Coronary artery (tissue), 2 donors: ENCODE measurements around the gene RERG.
"Not testable (repeated sequence)": the region's sequence is repeated elsewhere in the genome, so short reads cannot be mapped to it uniquely, and the experiment has no call there.

ENCODE experiments used
- DNase-seq: peaks from one replicate; pipeline ENCODE4 v3.0.0-alpha.2; 2017; ENCODE audit warnings: low spot score
- H3K27ac ChIP-seq, 2 donors: fragments of 200-600 bp; sonication (generic); one replicate each; pipeline ENCODE4 v1.5.1; 2016 to 2019
- H3K4me3 ChIP-seq: fragments of 200-600 bp; sonication (generic); 2 replicates; pipeline ENCODE4 v1.5.1; 2016; ENCODE audit warnings: mild to moderate bottlenecking, moderate library complexity
- TF ChIP-seq, protein P1 (sequence below): fragments of 200-600 bp; sonication (generic); IDR thresholded peaks from one replicate; pipeline ENCODE4 v1.5.1; 2019; ENCODE audit warnings: antibody characterized with exemption

The RERG gene

GRCh38 chr12:15115434-15115833 lies 105.8 kb downstream of the RERG start:
- H3K27ac ChIP-seq = no peak overlapping the region
- TF ChIP-seq, protein P1, sequence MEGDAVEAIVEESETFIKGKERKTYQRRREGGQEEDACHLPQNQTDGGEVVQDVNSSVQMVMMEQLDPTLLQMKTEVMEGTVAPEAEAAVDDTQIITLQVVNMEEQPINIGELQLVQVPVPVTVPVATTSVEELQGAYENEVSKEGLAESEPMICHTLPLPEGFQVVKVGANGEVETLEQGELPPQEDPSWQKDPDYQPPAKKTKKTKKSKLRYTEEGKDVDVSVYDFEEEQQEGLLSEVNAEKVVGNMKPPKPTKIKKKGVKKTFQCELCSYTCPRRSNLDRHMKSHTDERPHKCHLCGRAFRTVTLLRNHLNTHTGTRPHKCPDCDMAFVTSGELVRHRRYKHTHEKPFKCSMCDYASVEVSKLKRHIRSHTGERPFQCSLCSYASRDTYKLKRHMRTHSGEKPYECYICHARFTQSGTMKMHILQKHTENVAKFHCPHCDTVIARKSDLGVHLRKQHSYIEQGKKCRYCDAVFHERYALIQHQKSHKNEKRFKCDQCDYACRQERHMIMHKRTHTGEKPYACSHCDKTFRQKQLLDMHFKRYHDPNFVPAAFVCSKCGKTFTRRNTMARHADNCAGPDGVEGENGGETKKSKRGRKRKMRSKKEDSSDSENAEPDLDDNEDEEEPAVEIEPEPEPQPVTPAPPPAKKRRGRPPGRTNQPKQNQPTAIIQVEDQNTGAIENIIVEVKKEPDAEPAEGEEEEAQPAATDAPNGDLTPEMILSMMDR = no peak
- no peak overlapping the region for H3K4me3 ChIP-seq
- no peak for DNase-seq

DNA sequence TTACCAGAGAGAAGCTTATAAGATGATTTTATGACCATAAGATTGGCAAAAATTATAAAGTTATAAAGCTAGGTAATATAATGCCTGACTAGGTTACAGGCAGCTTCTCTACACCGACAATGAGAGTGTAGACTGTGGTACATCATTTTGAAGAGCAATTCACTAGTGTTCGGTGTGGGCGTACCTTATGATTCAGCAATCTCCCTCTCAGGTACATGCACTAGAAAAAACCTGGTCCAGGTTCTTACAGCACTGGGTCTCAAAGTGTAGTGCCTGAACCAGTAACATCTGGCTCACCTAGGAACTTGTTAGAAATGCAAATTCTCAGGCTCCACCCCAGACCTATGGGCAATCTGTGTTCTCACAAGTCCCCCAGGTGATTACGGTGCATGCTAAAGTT lies 106.7 kb downstream of the RERG start:
- no peak overlapping the region for H3K4me3 ChIP-seq
- H3K27ac ChIP-seq = no peak overlapping the region
- DNase-seq = no peak
- TF ChIP-seq, protein P1 = no peak

DNA sequence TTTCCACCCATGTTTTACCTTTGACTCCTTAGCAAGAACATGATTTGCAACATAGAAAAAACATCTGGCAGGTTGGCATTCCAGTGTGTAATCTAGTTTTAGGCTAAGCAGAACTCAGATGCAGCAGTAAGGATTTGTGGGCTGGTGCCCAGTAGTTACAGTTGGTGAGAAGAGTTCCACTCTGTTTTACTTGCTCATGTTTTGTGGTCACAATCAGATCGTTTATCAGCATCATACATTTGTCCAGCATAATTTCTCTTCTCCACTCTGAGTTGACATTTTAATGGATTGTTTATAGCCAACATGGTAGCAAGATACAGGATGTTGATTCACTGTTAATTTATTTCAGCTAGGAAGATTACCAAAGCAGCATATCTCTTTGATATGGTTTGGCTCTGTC lies 128.4 kb downstream of the RERG start:
- Histone ChIP-seq H3K4me3 (no peak overlapping the region), H3K27ac (no peak overlapping the region)
- no peak for DNase-seq
- TF ChIP-seq, protein P1 = no peak

DNA sequence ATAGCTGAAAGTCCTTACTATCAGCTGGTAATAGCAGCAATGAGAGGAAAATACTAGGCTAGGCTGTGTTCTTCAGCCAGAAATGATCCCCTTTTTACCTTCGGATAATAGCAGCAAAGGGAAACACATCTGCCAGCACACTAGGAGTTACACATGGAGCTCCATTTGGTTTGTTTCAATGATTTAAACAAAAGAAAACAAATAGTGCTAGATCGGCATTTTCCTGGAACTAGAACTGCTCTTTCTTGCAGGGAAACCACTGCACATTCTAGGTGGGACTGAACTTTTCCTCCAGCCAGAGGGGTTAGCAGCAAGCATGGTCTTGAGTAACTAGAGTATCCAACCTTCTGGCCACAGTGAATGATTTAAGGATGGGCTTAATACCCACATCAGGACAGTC lies 130.8 kb downstream of the RERG start:
- Histone ChIP-seq H3K4me3 (no peak overlapping the region), H3K27ac (no peak overlapping the region)
- TF ChIP-seq, protein P1 = no peak
- DNase-seq = no peak

DNA sequence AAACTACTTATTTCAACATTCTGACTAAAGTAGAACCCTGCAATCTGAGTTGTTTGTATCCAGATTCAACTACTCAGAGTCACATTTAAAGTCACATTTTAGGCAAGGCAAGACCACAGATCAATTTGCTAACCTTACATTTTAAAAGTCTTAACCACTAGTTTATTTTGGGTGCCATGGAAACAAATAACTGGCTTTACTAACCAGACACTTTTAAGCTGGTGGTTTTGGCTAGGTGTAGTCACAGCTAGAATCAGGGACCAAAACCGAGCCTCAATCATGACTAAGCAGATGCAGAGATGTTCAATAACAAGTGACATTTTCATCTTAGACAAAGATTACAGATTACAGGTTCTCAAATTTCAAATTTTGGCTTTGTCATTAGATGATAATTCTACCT lies 133.1 kb downstream of the RERG start:
- no peak for DNase-seq
- no peak overlapping the region for H3K27ac ChIP-seq
- TF ChIP-seq, protein P1 = no peak
- H3K4me3 ChIP-seq = no peak overlapping the region

DNA sequence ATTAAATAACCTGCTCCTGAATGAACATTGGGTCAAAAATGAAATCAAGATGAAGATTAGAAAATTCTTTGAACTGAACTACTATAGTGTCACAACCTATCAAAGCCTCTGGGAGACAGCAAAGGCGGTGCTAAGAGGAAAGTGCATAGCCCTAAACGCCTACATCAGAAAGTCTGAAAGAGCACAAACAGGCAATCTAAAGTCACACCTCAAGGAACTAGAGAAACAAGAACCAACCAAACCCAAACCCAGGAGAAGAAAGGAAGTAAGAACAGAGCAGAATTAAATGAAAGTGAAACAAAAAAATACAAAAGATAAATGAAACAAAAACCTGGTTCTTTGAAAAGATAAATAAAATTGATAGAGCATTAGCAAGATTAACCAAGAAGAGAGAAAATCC lies 143.5 kb downstream of the RERG start:
- not testable (repeated sequence) for DNase-seq, H3K27ac ChIP-seq, H3K4me3 ChIP-seq

DNA sequence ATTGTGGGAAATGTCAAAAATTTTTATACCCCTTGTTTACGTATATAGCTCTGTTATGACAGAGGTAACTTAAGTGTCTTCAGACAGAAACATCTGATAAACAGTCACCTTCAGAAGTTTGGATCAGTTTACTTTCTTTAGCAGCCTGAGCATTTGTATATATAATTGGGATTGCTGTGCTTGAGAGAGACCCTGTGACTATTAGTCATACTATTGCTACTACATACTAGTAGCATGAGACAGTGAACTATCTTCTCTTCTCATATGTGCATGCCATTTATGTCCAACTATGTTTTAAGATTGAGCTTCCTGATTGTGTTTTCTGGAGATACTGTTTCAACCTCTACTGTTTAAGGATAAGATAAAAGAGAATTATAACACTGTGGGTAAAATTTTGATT lies 146.9 kb downstream of the RERG start:
- DNase-seq = no peak
- TF ChIP-seq, protein P1 = no peak
- no peak overlapping the region for H3K27ac ChIP-seq
- H3K4me3 ChIP-seq = no peak overlapping the region

DNA sequence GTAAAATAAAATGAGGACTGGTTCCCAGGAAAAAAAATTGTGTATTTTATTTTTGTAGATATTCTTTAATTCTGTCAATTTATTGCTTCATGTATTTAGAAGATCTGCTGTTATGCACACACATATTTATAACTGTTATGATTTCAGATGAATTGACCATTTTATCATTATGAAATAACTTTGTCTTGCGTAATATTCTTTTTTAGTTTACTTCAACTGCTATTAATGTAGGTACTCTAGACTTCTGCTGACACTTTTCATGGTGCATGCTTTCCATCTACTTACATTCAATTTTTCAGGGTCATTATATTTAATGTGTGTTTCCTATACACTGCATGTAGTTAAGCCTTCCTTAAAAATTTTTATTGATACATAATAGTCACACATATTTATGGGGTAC lies 162.1 kb downstream of the RERG start:
- TF ChIP-seq, protein P1 = no peak

More for the DNA sequence above, 162.1 kb downstream of the RERG start:
- H3K27ac ChIP-seq = no peak overlapping the region
- H3K4me3 ChIP-seq = no peak overlapping the region
- DNase-seq = no peak
